Kidney epithelial cell (primary cell): ENCODE data around the gene ENPP5. TPM values are rescaled to one million over a fixed set of nuclear protein-coding genes. Genes with fewer than 3 reads are reported as not detected.
"Not testable (repeated sequence)": the region's sequence is repeated elsewhere in the genome, so short reads cannot be mapped to it uniquely, and the experiment has no call there.

Experiments used
- DNase-seq: peaks from one replicate; pipeline ENCODE4 v3.0.0-alpha.2; 2010; ENCODE audit warnings: low read depth
- H3K27me3 ChIP-seq: 2 replicates; pipeline ENCODE4 v1.6.0; 2011; ENCODE audit warnings: low read length; ENCODE audit not compliant: control insufficient read depth, insufficient read depth
- H3K36me3 ChIP-seq: 2 replicates; pipeline ENCODE4 v1.5.1; 2011; ENCODE audit warnings: low read length; ENCODE audit not compliant: control insufficient read depth, insufficient read depth
- H3K4me3 ChIP-seq: 2 replicates; pipeline ENCODE4 v1.5.1; 2011; ENCODE audit warnings: low read depth, mild to moderate bottlenecking, control low read depth, low read length
- CTCF ChIP-seq: IDR thresholded peaks from 2 replicates; pipeline ENCODE4 v1.5.1; 2011; ENCODE audit warnings: mild to moderate bottlenecking, moderate library complexity, low read length, control low read depth, inconsistent platforms; ENCODE audit not compliant: insufficient read depth, poor library complexity, severe bottlenecking
- total RNA-seq: library from RNA; depleted of rRNA; stranded (reverse); fragments of >200 nt; gene quantifications from 2 replicates; pipeline ENCODE4 v1.2.3, GENCODE V29; 2015

ENPP5 gene
- total RNA-seq, 1 donor from 2014 or later = 6.6 TPM

GRCh38 chr6:46174904-46175303, 4.1 kb upstream of the ENPP5 start:
- no peak for TF ChIP-seq CTCF
- no peaks in the 10 kb centered on the region for H3K27me3 ChIP-seq
- DNase-seq = no peak
- H3K36me3 ChIP-seq = no peaks in the 10 kb centered on the region
- no peak overlapping the region for H3K4me3 ChIP-seq

GRCh38 chr6:46172176-46172575, 1.4 kb upstream of the ENPP5 start:
- no peak for TF ChIP-seq CTCF
- no peak overlapping the region for H3K4me3 ChIP-seq
- no peaks in the 10 kb centered on the region for H3K27me3 ChIP-seq
- H3K36me3 ChIP-seq = no peaks in the 10 kb centered on the region
- no peak for DNase-seq

GRCh38 chr6:46160102-46160501, 10.7 kb downstream of the ENPP5 start:
- Histone ChIP-seq H3K36me3 (no peaks in the 10 kb centered on the region), H3K27me3 (no peaks in the 10 kb centered on the region), H3K4me3 (no peak overlapping the region)
- no peak for TF ChIP-seq CTCF
- no peak for DNase-seq

GRCh38 chr6:46159229-46159628, 11.6 kb downstream of the ENPP5 start:
- no peaks in the 10 kb centered on the region for H3K27me3 ChIP-seq
- no peaks in the 10 kb centered on the region for H3K36me3 ChIP-seq
- no peak for TF ChIP-seq CTCF
- DNase-seq = no peak
- no peak overlapping the region for H3K4me3 ChIP-seq

- no peak overlapping the region for H3K4me3 ChIP-seq
- no peak for TF ChIP-seq CTCF
- DNase-seq = no peak
- H3K36me3 ChIP-seq = no peaks in the 10 kb centered on the region
- no peaks in the 10 kb centered on the region for H3K27me3 ChIP-seq
These were observed 14.1 kb downstream of the ENPP5 start for GRCh38 chr6:46156701-46157100.

- not testable (repeated sequence) for H3K36me3 ChIP-seq, H3K27me3 ChIP-seq, H3K4me3 ChIP-seq, DNase-seq
These were observed 21.7 kb downstream of the ENPP5 start for GRCh38 chr6:46149066-46149465.
